Astrocyte (in vitro differentiated cells and primary cell): ENCODE results near the gene MAP2. TPM values are rescaled to one million over a fixed set of nuclear protein-coding genes. Genes with fewer than 3 reads are reported as not detected.

Experiments used
- DNase-seq: peaks from one replicate; pipeline ENCODE4 v3.0.0-alpha.2; 2010; ENCODE audit warnings: low read depth
- FAIRE-seq: peaks from 2 replicates; lab custom pipeline; 2011; peaks lifted over from hg19 to GRCh38; lab: Jason Lieb, UNC
- H2AFZ ChIP-seq: 2 replicates; pipeline ENCODE4 v1.6.0; 2012; ENCODE audit warnings: low read depth, low read length, inconsistent platforms
- H3K27ac ChIP-seq: 2 replicates; pipeline ENCODE4 v1.5.1; 2011; ENCODE audit warnings: low read depth, low read length, inconsistent platforms
- H3K27me3 ChIP-seq: 2 replicates; pipeline ENCODE4 v1.6.0; 2011; ENCODE audit warnings: low read length, inconsistent platforms; ENCODE audit not compliant: insufficient read depth
- H3K36me3 ChIP-seq: 2 replicates; pipeline ENCODE4 v1.5.1; 2011; ENCODE audit warnings: low read length, inconsistent platforms; ENCODE audit not compliant: insufficient read depth
- H3K4me1 ChIP-seq: 2 replicates; pipeline ENCODE4 v1.5.1; 2011; ENCODE audit warnings: low read length, inconsistent platforms; ENCODE audit not compliant: insufficient read depth
- H3K4me2 ChIP-seq: 2 replicates; pipeline ENCODE4 v1.6.0; 2012; ENCODE audit warnings: low read length, inconsistent platforms
- H3K4me3 ChIP-seq: 2 replicates; pipeline ENCODE4 v1.5.1; 2011; ENCODE audit warnings: low read depth, mild to moderate bottlenecking, low read length, inconsistent platforms; ENCODE audit not compliant: insufficient read depth
- H3K79me2 ChIP-seq: 2 replicates; pipeline ENCODE4 v1.6.0; 2012; ENCODE audit warnings: mild to moderate bottlenecking, low read length, inconsistent platforms; ENCODE audit not compliant: insufficient read depth
- H3K9ac ChIP-seq: 2 replicates; pipeline ENCODE4 v1.6.0; 2012; ENCODE audit warnings: mild to moderate bottlenecking, low read length, inconsistent platforms
- H3K9me3 ChIP-seq: 2 replicates; pipeline ENCODE4 v1.5.1; 2012; ENCODE audit warnings: low read depth, mild to moderate bottlenecking, low read length, inconsistent platforms; ENCODE audit not compliant: insufficient read depth
- H4K20me1 ChIP-seq: 2 replicates; pipeline ENCODE4 v1.6.0; 2012; ENCODE audit warnings: low read length, inconsistent platforms; ENCODE audit not compliant: insufficient read depth
- H3K27ac Mint-ChIP-seq: one replicate; pipeline ENCODE4 v1.8.0; 2021; ENCODE audit warnings: mild to moderate bottlenecking, mixed read lengths; ENCODE audit not compliant: unreplicated experiment
- H3K27me3 Mint-ChIP-seq: one replicate; pipeline ENCODE4 v1.8.0; 2021; ENCODE audit warnings: low read depth, mixed read lengths; ENCODE audit not compliant: unreplicated experiment
- H3K36me3 Mint-ChIP-seq: one replicate; pipeline ENCODE4 v1.8.0; 2021; ENCODE audit warnings: low read depth, mixed read lengths; ENCODE audit not compliant: unreplicated experiment
- H3K4me1 Mint-ChIP-seq: one replicate; pipeline ENCODE4 v1.8.0; 2021; ENCODE audit warnings: low read depth, mixed read lengths; ENCODE audit not compliant: unreplicated experiment
- H3K4me3 Mint-ChIP-seq: one replicate; pipeline ENCODE4 v1.8.0; 2021; ENCODE audit warnings: mild to moderate bottlenecking, moderate library complexity, mixed read lengths; ENCODE audit not compliant: unreplicated experiment
- H3K9me3 Mint-ChIP-seq: one replicate; pipeline ENCODE4 v1.8.0; 2021; ENCODE audit warnings: mild to moderate bottlenecking, mixed read lengths; ENCODE audit not compliant: unreplicated experiment
- CTCF ChIP-seq: IDR thresholded peaks from 2 replicates; pipeline ENCODE4 v1.5.1; 2011; ENCODE audit warnings: low read depth, mild to moderate bottlenecking, inconsistent platforms, low read length, moderate library complexity; ENCODE audit not compliant: insufficient read depth
- EZH2 ChIP-seq: IDR thresholded peaks from 2 replicates; pipeline ENCODE4 v1.6.1; 2012; ENCODE audit warnings: mild to moderate bottlenecking, low read length, inconsistent platforms; ENCODE audit not compliant: insufficient read depth
- total RNA-seq: library from RNA; stranded (reverse); gene quantifications from 2 replicates; pipeline ENCODE4 v1.2.1, GENCODE V29; 2021

Gene MAP2
- total RNA-seq, 1 donor from 2014 or later: 15.9 TPM

DNA sequence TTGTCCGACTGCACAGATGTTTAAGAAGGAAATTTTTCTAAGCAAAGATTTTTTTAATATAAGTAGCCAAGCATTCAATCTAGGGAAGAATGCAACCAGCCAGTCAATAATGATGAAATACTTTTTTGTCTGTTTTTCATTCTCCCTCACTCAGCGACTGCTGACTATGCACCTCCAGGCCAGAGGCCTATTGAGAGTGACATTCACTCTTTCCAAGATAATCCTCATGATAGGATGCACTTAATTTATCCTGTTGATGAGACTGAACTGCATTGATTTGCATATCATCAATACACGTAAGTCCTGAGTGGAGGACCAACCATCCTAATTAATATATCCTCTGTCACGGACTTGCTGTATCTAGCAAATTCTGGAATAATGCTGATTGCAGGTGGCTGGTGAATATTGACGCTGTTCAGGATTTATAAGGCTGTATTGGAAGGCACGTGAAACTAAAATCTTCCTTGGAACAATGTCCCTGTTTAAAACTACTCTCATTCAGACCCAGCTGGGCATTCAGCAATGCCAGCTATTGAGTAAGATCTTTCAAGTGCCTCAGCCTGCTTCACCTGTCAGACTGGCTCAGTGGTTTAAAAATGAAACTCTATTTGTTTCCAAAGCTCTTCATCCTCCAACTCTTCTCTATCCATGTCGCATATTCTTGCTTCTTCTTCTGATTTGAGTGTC lies 142.2 kb downstream of the MAP2 start:
- Mint-ChIP-seq H3K4me1 (peaks cover 2% of the 10 kb centered on the region), H3K4me3 (no peak overlapping the region), H3K27me3 (no peaks in the 10 kb centered on the region), H3K9me3 (no peaks in the 10 kb centered on the region), H3K36me3 (no peaks in the 10 kb centered on the region), H3K27ac (no peak overlapping the region)
- Histone ChIP-seq H3K4me2 (no peak overlapping the region), H4K20me1 (no peaks in the 10 kb centered on the region), H3K79me2 (no peaks in the 10 kb centered on the region), H3K4me3 (no peak overlapping the region), H3K9ac (no peak overlapping the region), H3K9me3 (no peaks in the 10 kb centered on the region), H3K4me1 (no peaks in the 10 kb centered on the region), H2AFZ (no peak overlapping the region), H3K36me3 (no peaks in the 10 kb centered on the region), H3K27me3 (no peaks in the 10 kb centered on the region), H3K27ac (no peak overlapping the region)
- TF ChIP-seq EZH2 (no peak), CTCF (no peak)
- no peak for FAIRE-seq
- DNase-seq: no peak

DNA sequence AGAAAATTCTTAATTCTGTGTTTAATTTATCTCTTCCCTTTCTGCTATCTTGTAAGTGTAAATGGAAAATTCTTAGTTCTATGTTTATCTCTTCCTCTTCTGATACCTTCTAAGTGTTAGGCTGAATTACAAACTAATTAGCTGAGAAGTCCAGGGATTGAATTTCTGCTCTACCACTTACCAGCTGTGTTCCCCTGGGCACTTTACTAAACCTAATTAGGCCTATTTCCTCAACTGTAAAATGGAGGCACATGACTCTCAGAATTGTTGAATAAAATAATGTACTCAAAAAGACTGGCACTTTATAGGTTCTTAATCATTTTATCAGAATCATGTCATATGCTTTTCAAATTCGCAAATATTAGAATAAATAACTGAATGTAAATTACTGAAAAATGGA lies 146.3 kb downstream of the MAP2 start:
- Histone ChIP-seq H3K4me2 (no peak overlapping the region), H2AFZ (no peak overlapping the region), H3K27me3 (no peaks in the 10 kb centered on the region), H3K9me3 (no peaks in the 10 kb centered on the region), H4K20me1 (no peaks in the 10 kb centered on the region), H3K27ac (no peak overlapping the region), H3K36me3 (no peaks in the 10 kb centered on the region), H3K4me1 (no peaks in the 10 kb centered on the region), H3K79me2 (no peaks in the 10 kb centered on the region), H3K4me3 (no peak overlapping the region), H3K9ac (no peak overlapping the region)
- no peak for DNase-seq
- no peak overlapping the region for H3K4me3 Mint-ChIP-seq
- no peaks in the 10 kb centered on the region for H3K36me3 Mint-ChIP-seq
- H3K4me1 Mint-ChIP-seq: no peaks in the 10 kb centered on the region
- FAIRE-seq: no peak
- TF ChIP-seq CTCF: no peak
- no peak for TF ChIP-seq EZH2
- H3K9me3 Mint-ChIP-seq: no peaks in the 10 kb centered on the region
- H3K27me3 Mint-ChIP-seq: no peaks in the 10 kb centered on the region
- no peak overlapping the region for H3K27ac Mint-ChIP-seq

DNA sequence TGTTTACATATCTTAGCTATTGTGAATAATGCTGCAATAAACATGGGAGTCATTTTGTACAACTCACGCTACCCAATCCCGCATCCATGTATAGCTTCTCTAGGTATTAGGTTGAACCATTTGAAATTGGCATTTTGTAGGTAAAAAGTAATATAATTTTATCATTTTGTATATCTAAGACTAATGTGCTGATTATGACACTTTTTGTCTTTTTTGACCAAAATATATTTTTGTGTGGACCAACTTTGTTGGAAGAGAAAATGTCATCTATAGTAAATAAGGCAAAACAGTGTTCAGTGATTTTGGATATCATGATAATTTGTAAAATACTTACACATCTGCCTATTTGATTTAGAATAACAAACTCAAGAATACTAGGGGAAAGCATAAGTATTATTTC lies 150.7 kb downstream of the MAP2 start:
- Histone ChIP-seq H3K9me3 (no peaks in the 10 kb centered on the region), H4K20me1 (no peaks in the 10 kb centered on the region), H3K79me2 (no peaks in the 10 kb centered on the region), H2AFZ (no peak overlapping the region), H3K27me3 (no peaks in the 10 kb centered on the region), H3K4me3 (no peak overlapping the region), H3K4me1 (peaks cover 3% of the 10 kb centered on the region), H3K4me2 (no peak overlapping the region), H3K9ac (no peak overlapping the region), H3K36me3 (no peaks in the 10 kb centered on the region), H3K27ac (no peak overlapping the region)
- no peaks in the 10 kb centered on the region for H3K27me3 Mint-ChIP-seq
- H3K9me3 Mint-ChIP-seq: no peaks in the 10 kb centered on the region
- H3K27ac Mint-ChIP-seq: no peak overlapping the region
- DNase-seq (no peak), FAIRE-seq (no peak)
- no peaks in the 10 kb centered on the region for H3K4me1 Mint-ChIP-seq
- no peak overlapping the region for H3K4me3 Mint-ChIP-seq
- TF ChIP-seq CTCF (no peak), EZH2 (no peak)
- H3K36me3 Mint-ChIP-seq: no peaks in the 10 kb centered on the region
